Lung (tissue), 12 donors: Measurements from ENCODE around the gene PRTFDC1. TPM values are rescaled to one million over a fixed set of nuclear protein-coding genes. Genes with fewer than 3 reads are reported as not detected.

ENCODE experiments used
- ATAC-seq: fragments of 200-7000 bp; cut with Tn5 transposase; one replicate; pipeline ENCODE4 v1.9.1; 2020; ENCODE audit warnings: moderate number of reproducible peaks; ENCODE audit not compliant: insufficient read depth, low FRiP score
- DNase-seq, 3 donors: peaks; one replicate each; pipeline ENCODE4 v3.0.0-alpha.2; 2013 to 2017
- H3K27ac ChIP-seq, 2 donors: one replicate each; pipeline ENCODE4 v1.5.1; 2013; ENCODE audit warnings: mild to moderate bottlenecking in 2 of 2, moderate library complexity in 2 of 2, control low read depth in 1 of 2, inconsistent platforms in 1 of 2, low read depth in 1 of 2, low read length in 1 of 2
- H3K27me3 ChIP-seq, 3 donors: one replicate each; pipeline ENCODE4 v1.5.1; 2013; ENCODE audit warnings: low read length in 2 of 3; ENCODE audit not compliant: control insufficient read depth in 3 of 3, insufficient read depth in 3 of 3
- H3K36me3 ChIP-seq, 4 donors: one replicate each; pipeline ENCODE4 v1.5.1; 2013; ENCODE audit warnings: low read length in 4 of 4, mild to moderate bottlenecking in 1 of 4, moderate library complexity in 1 of 4; ENCODE audit not compliant: control insufficient read depth in 4 of 4, insufficient read depth in 4 of 4
- H3K4me1 ChIP-seq, 5 donors: one replicate each; pipeline ENCODE4 v1.5.1; 2013; ENCODE audit warnings: low read length in 5 of 5, mild to moderate bottlenecking in 2 of 5, moderate library complexity in 1 of 5; ENCODE audit not compliant: control insufficient read depth in 5 of 5, insufficient read depth in 5 of 5
- H3K4me3 ChIP-seq: one replicate; pipeline ENCODE4 v1.5.1; 2013; ENCODE audit warnings: mild to moderate bottlenecking, control low read depth, moderate library complexity
- H3K9ac ChIP-seq, 2 donors: one replicate each; pipeline ENCODE4 v1.5.1; 2013; ENCODE audit warnings: low read length in 2 of 2, control low read depth in 1 of 2; ENCODE audit not compliant: insufficient read depth in 1 of 2
- H3K9me3 ChIP-seq, 4 donors: one replicate each; pipeline ENCODE4 v1.5.1; 2013; ENCODE audit warnings: low read length in 3 of 4, mild to moderate bottlenecking in 1 of 4, moderate library complexity in 1 of 4; ENCODE audit not compliant: control insufficient read depth in 4 of 4, insufficient read depth in 3 of 4
- WGBS, 2 donors: extraction: QIAGEN DNeasy Blood & Tissue Kit; methylation state at CpG; one replicate each; pipeline ENCODE4 v1.1.7; 2013; 5-methylcytosine and 5-hydroxymethylcytosine counted together
- polyA plus RNA-seq, 2 donors: library from polyadenylated mRNA; stranded (reverse); fragments of 200-250 nt; gene quantifications; one replicate each; pipeline ENCODE4 v1.2.1, GENCODE V29; 2013
- total RNA-seq, 2 donors: library from RNA; depleted of rRNA in 1 of 2; stranded (reverse); fragments of >200 nt in 1 of 2; gene quantifications; one replicate each; pipeline ENCODE4 v1.2.1, GENCODE V29; 2014 to 2021
- TF ChIP-seq, protein P1 (sequence below): IDR thresholded peaks from 2 replicates; pipeline ENCODE4 v1.5.1; 2012; ENCODE audit warnings: mild to moderate bottlenecking; ENCODE audit errors: control extremely low read depth, extremely low read depth
- donor health status: control.
- donor health status: control.
- donor health status: Bipolar disorder and iron deficiency.
- donor health status: healthy.
- donor health status: DM: yes; HTN: yes; CAD: no.

PRTFDC1 gene
- total and polyA plus RNA-seq, 4 donors, result 1.6 to 12.5 (median 3.1) TPM

DNA sequence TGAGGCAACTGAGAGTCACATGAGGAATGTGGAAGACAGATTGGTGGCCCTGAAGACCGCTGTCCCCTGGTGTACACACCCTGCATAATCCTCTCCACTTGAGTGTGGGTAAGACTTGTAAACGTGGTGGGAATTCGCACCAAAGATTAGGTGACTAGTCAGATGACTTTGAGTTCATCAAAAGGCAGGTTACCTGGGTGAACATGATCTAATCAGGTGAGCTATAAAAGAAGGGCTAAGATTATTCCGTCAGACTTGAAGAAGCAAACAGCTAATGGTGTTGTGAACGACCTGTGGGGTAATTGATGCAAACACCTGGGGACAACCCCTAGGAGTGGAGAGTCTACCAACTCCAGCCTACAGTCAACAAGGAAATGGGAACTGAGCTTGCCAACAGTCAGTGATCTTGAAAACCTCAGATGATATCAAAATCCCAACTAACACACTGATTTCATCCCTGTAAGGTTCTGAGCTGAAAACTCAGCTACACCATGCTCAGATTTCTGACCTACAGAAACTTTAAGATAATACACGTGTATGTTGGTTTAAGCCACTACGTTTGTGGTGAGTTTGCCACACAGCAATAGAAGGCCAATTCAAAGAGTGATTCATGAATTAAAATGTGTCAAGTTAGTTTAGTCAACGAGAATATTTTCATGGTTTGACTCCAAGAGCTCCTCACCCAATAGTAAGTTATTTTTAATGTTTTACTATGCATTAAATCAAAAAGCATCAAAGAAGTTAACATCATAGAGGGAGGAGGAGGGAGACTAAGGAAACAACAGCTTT, 16.7 kb downstream of the PRTFDC1 start:
- Histone ChIP-seq H3K36me3 (peaks cover 0 to 11% (median 3%) of the 10 kb centered on the region in 4 donors), H3K4me3 (no peak overlapping the region), H3K9me3 (no peaks in the 10 kb centered on the region), H3K27me3 (no peaks in the 10 kb centered on the region), H3K27ac (no peak overlapping the region), H3K9ac (no peak overlapping the region), H3K4me1 (no peaks in the 10 kb centered on the region)
- ATAC-seq, result no peak
- no peak for DNase-seq
- TF ChIP-seq, protein P1, sequence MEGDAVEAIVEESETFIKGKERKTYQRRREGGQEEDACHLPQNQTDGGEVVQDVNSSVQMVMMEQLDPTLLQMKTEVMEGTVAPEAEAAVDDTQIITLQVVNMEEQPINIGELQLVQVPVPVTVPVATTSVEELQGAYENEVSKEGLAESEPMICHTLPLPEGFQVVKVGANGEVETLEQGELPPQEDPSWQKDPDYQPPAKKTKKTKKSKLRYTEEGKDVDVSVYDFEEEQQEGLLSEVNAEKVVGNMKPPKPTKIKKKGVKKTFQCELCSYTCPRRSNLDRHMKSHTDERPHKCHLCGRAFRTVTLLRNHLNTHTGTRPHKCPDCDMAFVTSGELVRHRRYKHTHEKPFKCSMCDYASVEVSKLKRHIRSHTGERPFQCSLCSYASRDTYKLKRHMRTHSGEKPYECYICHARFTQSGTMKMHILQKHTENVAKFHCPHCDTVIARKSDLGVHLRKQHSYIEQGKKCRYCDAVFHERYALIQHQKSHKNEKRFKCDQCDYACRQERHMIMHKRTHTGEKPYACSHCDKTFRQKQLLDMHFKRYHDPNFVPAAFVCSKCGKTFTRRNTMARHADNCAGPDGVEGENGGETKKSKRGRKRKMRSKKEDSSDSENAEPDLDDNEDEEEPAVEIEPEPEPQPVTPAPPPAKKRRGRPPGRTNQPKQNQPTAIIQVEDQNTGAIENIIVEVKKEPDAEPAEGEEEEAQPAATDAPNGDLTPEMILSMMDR, result no peak
- WGBS, 2 donors, result 85 to 89% methylated on average over 8 of the region's 8 CpGs

DNA sequence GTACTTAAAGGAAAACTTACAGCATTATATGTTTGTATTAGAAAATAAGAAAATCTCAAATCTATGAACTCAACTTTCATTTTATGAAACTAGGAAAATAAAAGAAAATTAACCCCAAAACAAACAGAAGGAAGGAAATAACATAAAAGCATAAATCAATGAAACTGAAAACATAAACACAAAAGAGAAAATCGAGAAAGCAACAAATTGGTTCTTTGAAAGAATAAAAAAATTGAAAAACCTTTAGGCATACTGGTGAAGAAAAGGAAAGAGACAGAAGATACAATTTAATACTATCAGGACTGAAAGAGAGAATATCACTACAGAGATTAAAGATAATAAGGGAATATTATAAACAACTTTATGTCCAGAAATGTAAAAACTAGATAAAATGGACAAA, 21.2 kb downstream of the PRTFDC1 start:
- no peak for ATAC-seq
- Histone ChIP-seq H3K9ac (no peak overlapping the region), H3K27ac (no peak overlapping the region), H3K27me3 (no peaks in the 10 kb centered on the region), H3K4me3 (no peak overlapping the region), H3K9me3 (no peaks in the 10 kb centered on the region), H3K4me1 (no peaks in the 10 kb centered on the region), H3K36me3 (peaks cover 0 to 11% (median 3%) of the 10 kb centered on the region in 4 donors)
- TF ChIP-seq, protein P1, result no peak
- DNase-seq, result no peak
- 90 to 91% methylated on average over 1 of the region's 1 CpG for WGBS, 2 donors

- Histone ChIP-seq H3K4me3 (no peak overlapping the region), H3K9me3 (no peaks in the 10 kb centered on the region), H3K27ac (no peak overlapping the region), H3K27me3 (no peaks in the 10 kb centered on the region), H3K9ac (no peak overlapping the region), H3K36me3 (peaks cover 0 to 6% (median 2%) of the 10 kb centered on the region in 4 donors), H3K4me1 (no peaks in the 10 kb centered on the region)
- no peak for DNase-seq
- no peak for ATAC-seq
- 86 to 92% methylated on average over 2 of the region's 2 CpGs for WGBS, 2 donors
- TF ChIP-seq, protein P1, result no peak
Measured at GRCh38 chr10:24930427-24930826, 22.0 kb downstream of the PRTFDC1 start.

DNA sequence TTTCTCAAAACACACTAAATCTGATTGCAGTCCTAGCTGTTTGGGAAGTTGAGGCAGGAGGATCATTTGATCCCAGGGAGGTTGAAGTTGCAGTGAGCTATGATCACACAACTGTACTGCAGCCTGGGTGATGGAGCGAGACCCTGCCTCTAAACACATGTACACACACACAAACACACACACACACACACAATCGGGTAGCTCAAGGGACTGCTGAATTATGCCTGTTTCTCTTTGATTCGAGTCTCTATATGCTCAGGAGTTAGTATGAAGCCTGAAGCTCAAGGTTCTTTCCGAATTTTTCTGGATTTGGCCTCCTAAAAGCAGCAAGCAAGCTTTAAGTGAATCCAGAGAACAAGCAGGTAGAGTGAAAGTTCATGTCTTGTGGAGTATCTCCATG, 22.5 kb downstream of the PRTFDC1 start:
- no peak overlapping the region for H3K27ac ChIP-seq
- DNase-seq, result no peak
- peaks cover 0 to 4% (median 2%) of the 10 kb centered on the region in 4 donors for H3K36me3 ChIP-seq
- H3K4me3 ChIP-seq, result no peak overlapping the region
- WGBS, 2 donors, result 87 to 93% methylated on average over 4 of the region's 4 CpGs
- no peak overlapping the region for H3K9ac ChIP-seq
- H3K9me3 ChIP-seq, result no peaks in the 10 kb centered on the region
- no peaks in the 10 kb centered on the region for H3K4me1 ChIP-seq
- H3K27me3 ChIP-seq, result no peaks in the 10 kb centered on the region
- TF ChIP-seq, protein P1, result no peak
- ATAC-seq, result no peak
